ENCODE data around the gene CCM2. TPM values are rescaled to one million over a fixed set of nuclear protein-coding genes. Genes with fewer than 3 reads are reported as not detected.
A peak's percentile ranks its signal among the peaks of the same experiment; 100 is the strongest.

Gene CCM2
- polyA plus RNA-seq, 2 of the 4 experiments (the other 2 are of a cell fraction): 18.9 to 34.6 TPM

DNA sequence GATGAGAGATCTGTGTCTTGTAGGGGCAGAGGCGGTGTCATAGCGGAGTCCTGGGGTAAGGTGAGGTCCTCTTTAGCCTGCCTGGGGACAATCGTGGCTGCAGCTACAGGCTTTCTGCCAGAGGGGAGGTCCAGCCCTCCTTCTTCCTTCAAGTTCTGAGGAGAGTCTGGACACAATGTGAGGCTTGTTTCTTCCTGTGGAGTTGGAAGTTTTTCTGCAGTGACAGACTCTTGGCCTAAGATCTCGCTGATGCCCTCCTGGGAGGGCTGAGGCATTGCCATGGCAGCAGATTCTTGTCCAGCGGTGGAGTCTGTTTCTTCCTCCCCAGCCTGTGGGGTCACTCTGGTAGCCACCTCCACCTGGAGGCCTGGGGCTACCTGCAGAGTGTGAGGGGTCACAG is 84.3 kb downstream of the CCM2 start:
- POLR2A ChIA-PET: no interaction called here
- H3K4me1 ChIP-seq: no peaks in the 10 kb centered on the region
- DNase-seq (ENCODE audit: low read depth in 1 of 2, low spot score in 1 of 2) (no peak), FAIRE-seq (no peak), ATAC-seq (no peak)
- no peak overlapping the region for H3K4me3 ChIP-seq
- H3K9me3 ChIP-seq: no peaks in the 10 kb centered on the region
- 63% methylated on average over 5 of the region's 5 CpGs for WGBS (ENCODE audit: missing lambda C conversion rate)
- CTCF ChIA-PET: no interaction called here
- no peak overlapping the region for H3K4me2 ChIP-seq
- TF ChIP-seq KDM5A (IDR thresholded peaks at IDR 0.05): no peak
- TF ChIP-seq MAFK (IDR thresholded peaks at IDR 0.05; ENCODE audit: partially characterized antibody): no peak
- no peak for TF ChIP-seq RARB (CRISPR knock-in tag; IDR thresholded peaks at IDR 0.05)
- no peak for TF ChIP-seq NPAS2 (CRISPR knock-in tag; IDR thresholded peaks at IDR 0.05; ENCODE audit: borderline replicate concordance)
- no peak for TF ChIP-seq CHD4 (IDR thresholded peaks at IDR 0.05; ENCODE audit: borderline replicate concordance)
- TF ChIP-seq, protein P1, sequence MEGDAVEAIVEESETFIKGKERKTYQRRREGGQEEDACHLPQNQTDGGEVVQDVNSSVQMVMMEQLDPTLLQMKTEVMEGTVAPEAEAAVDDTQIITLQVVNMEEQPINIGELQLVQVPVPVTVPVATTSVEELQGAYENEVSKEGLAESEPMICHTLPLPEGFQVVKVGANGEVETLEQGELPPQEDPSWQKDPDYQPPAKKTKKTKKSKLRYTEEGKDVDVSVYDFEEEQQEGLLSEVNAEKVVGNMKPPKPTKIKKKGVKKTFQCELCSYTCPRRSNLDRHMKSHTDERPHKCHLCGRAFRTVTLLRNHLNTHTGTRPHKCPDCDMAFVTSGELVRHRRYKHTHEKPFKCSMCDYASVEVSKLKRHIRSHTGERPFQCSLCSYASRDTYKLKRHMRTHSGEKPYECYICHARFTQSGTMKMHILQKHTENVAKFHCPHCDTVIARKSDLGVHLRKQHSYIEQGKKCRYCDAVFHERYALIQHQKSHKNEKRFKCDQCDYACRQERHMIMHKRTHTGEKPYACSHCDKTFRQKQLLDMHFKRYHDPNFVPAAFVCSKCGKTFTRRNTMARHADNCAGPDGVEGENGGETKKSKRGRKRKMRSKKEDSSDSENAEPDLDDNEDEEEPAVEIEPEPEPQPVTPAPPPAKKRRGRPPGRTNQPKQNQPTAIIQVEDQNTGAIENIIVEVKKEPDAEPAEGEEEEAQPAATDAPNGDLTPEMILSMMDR (IDR thresholded peaks at IDR 0.05): no peak
- no peak for TF ChIP-seq ZNF302 (CRISPR knock-in tag; IDR thresholded peaks at IDR 0.05)
- no peak for TF ChIP-seq CEBPB (IDR thresholded peaks at IDR 0.05)
- TF ChIP-seq CBX8 (IDR thresholded peaks at IDR 0.05): no peak
- no peak for TF ChIP-seq E2F6 (IDR thresholded peaks at IDR 0.05; ENCODE audit: borderline replicate concordance, low read depth)
- TF ChIP-seq KDM1A (IDR thresholded peaks at IDR 0.05; ENCODE audit: low read depth): no peak
- TF ChIP-seq MYC (IDR thresholded peaks at IDR 0.05; ENCODE audit: borderline replicate concordance, low read length): no peak
- TF ChIP-seq HOXB13 (CRISPR knock-in tag; IDR thresholded peaks at IDR 0.05; ENCODE audit: low read depth): no peak
- no peak for TF ChIP-seq BHLHE40 (IDR thresholded peaks at IDR 0.05; ENCODE audit: low read depth, low read length)
- no peak for TF ChIP-seq FOSB (CRISPR knock-in tag; IDR thresholded peaks at IDR 0.05)
- TF ChIP-seq HEYL (CRISPR knock-in tag; IDR thresholded peaks at IDR 0.05): no peak
- H3K27ac ChIP-seq: no peak overlapping the region

DNA sequence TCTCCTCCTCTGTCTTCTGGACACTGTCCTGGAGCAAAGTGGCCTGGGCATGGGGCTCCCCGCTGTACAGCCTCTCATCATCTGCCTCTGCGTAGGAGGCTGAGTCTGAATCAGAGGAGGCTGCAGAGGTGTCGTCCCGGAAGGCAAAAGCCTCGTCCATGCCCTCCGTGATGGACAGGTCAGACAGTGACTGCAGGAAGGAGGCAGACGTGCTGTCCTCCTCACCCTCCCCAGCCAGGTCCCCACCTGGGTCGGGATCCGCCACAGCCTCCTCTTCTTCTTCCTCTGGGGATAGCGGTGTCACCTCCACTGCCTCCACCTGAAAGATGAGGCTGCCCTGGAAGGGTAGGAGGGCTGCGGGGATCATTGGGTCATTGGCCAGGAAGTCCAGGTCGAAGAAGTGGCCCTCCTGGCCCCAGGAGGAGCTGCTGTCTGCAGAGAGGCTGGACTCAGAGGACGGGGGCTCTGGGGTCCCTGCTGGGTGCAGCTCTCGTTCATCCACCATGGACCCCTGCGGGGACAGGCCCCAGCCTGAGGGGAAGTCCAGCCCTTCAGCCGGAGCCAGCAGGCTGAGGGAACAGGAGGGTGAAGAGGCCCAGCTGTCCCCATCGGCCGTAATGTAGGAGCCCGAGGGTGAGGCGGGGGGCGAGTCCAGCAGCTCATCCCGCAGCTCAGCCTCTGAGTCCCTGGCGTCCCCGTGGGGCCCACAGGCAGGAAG is 85.1 kb downstream of the CCM2 start:
- Histone ChIP-seq H3K9me3 (no peaks in the 10 kb centered on the region), H3K4me3 (no peak overlapping the region), H3K27ac (no peak overlapping the region), H3K4me1 (no peaks in the 10 kb centered on the region), H3K4me2 (no peak overlapping the region)
- POLR2A ChIA-PET: no interaction called here
- DNase-seq (ENCODE audit: low read depth in 1 of 2, low spot score in 1 of 2) (no peak), FAIRE-seq (no peak), ATAC-seq (no peak)
- WGBS (ENCODE audit: missing lambda C conversion rate): 60% methylated on average over 14 of the region's 24 CpGs
- CTCF ChIA-PET: no interaction called here
- TF ChIP-seq NR3C1 (IDR thresholded peaks at IDR 0.05): no peak
- TF ChIP-seq, protein P2, sequence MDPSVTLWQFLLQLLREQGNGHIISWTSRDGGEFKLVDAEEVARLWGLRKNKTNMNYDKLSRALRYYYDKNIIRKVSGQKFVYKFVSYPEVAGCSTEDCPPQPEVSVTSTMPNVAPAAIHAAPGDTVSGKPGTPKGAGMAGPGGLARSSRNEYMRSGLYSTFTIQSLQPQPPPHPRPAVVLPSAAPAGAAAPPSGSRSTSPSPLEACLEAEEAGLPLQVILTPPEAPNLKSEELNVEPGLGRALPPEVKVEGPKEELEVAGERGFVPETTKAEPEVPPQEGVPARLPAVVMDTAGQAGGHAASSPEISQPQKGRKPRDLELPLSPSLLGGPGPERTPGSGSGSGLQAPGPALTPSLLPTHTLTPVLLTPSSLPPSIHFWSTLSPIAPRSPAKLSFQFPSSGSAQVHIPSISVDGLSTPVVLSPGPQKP (IDR thresholded peaks at IDR 0.05; ENCODE audit: low read depth, low read length): no peak

DNA sequence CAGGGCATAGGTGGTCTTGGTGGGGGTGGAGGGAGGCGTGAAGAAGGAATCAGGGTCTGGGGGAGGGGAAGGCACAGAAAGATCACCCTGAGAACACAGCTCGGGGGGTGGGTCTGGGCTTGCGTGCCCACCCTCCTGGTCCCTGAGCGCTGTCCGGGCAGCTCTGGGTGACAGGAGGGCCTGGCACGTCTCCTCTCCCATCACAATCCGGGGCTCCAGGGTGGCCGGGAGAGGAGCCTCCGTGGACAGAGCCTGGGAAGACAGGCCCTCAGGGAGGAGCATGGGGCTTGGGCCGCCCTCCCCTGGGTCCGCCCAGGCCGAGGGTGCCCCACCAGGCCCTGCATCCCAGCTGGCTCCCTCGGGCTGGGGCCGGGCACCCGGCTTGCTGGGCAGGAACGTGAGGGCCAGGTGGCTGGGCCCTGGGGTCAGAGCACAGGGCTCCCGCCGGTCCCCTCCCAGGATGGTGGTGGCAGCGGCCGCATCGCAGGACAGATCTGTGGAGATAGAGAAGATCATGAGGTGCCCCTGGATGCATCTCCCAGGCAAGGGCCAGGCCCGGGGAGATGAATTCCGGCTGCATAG is 85.7 kb downstream of the CCM2 start:
- Histone ChIP-seq H3K4me1 (no peaks in the 10 kb centered on the region), H3K9me3 (no peaks in the 10 kb centered on the region), H3K27ac (no peak overlapping the region), H3K4me3 (no peak overlapping the region), H3K4me2 (no peak overlapping the region)
- POLR2A ChIA-PET: no interaction called here
- DNase-seq (ENCODE audit: low read depth in 1 of 2, low spot score in 1 of 2) (no peak), ATAC-seq (0 out of 6 replicates have a peak, but pooled peaks of 1 of the 2 experiments have one; percentile 3), FAIRE-seq (no peak)
- CTCF ChIA-PET: interaction anchor here (0.8 kb wide), 1 partner anchor 25 kb away, joined by 3 read pairs; no protein-coding TSS in a partner anchor
- WGBS (ENCODE audit: missing lambda C conversion rate): 81% methylated on average over 12 of the region's 23 CpGs
- TF ChIP-seq ZNF302 (CRISPR knock-in tag; IDR thresholded peaks at IDR 0.05) (no peak), ATOH8 (CRISPR knock-in tag; IDR thresholded peaks at IDR 0.05; ENCODE audit: low read depth) (no peak), FOXS1 (CRISPR knock-in tag; IDR thresholded peaks at IDR 0.05) (no peak), E2F6 (IDR thresholded peaks at IDR 0.05; ENCODE audit: borderline replicate concordance, low read depth) (no peak), POLR2AphosphoS2 (conservative IDR thresholded peaks at IDR 0.05; ENCODE audit: low read length) (no peak), RARB (CRISPR knock-in tag; IDR thresholded peaks at IDR 0.05) (no peak), REST (IDR thresholded peaks at IDR 0.05) (no peak), RAD21 (conservative IDR thresholded peaks at IDR 0.05 in 1 of 2, IDR thresholded peaks at IDR 0.05 in 1 of 2) (no peak), SMC3 (IDR thresholded peaks at IDR 0.05) (no peak)

All from A549 (cell line).